ENCODE results near the gene ALPL. TPM values are rescaled to one million over a fixed set of nuclear protein-coding genes. Genes with fewer than 3 reads are reported as not detected.
"Not testable (repeated sequence)": the region's sequence is repeated elsewhere in the genome, so short reads cannot be mapped to it uniquely, and the experiment has no call there.

Gene ALPL
- 10 to 100 TPM; 16.2 to 50.3 TPM for total RNA-seq

DNA sequence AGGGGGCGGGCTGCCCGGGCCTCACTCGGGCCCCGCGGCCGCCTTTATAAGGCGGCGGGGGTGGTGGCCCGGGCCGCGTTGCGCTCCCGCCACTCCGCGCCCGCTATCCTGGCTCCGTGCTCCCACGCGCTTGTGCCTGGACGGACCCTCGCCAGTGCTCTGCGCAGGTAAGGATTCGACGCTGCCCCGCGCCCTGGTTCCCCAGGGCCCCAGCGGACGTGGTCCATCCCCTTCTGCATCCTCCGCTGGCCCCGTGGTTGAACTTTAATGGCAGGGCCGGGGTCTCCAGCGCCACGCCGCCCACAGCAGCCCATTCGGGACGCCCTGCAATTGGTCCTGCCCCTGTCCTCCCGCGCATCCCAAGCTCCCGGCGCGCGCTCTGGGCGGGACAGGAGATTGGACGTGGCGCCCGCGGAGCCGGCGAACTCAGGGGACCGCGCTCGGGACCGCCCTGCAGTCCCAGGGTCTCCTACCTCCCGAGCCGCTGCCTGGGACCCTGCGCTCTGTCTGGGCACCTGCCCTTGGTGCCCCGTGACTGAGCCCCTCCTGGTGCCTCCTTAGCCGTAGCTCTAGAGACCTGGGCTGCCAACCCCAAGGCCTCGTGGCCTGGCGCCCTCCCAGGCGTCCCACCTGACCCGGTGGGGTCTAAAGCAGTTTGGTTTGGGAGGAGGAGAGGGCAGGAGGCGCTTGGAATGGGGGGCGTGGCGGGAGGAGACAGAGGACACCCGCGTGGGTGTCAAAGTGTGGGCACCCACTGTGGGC lies at the start of gene ALPL:
Gene ALPL (plus strand): TSS at position 73 of the 762 bp plus-strand sequence. CDS start 44,659 bp downstream, outside the sequence.
- H3K9me3 ChIP-seq = no peaks in the 10 kb centered on the region
- H3K36me3 ChIP-seq = no peaks in the 10 kb centered on the region
- peak within 1 kb of the TSS; percentile 22 to 50 for H3K4me3 ChIP-seq
- H3K27ac ChIP-seq = peak within 1 kb of the TSS in 1 of 2 donors; percentile 35
- TF ChIP-seq, protein P1, sequence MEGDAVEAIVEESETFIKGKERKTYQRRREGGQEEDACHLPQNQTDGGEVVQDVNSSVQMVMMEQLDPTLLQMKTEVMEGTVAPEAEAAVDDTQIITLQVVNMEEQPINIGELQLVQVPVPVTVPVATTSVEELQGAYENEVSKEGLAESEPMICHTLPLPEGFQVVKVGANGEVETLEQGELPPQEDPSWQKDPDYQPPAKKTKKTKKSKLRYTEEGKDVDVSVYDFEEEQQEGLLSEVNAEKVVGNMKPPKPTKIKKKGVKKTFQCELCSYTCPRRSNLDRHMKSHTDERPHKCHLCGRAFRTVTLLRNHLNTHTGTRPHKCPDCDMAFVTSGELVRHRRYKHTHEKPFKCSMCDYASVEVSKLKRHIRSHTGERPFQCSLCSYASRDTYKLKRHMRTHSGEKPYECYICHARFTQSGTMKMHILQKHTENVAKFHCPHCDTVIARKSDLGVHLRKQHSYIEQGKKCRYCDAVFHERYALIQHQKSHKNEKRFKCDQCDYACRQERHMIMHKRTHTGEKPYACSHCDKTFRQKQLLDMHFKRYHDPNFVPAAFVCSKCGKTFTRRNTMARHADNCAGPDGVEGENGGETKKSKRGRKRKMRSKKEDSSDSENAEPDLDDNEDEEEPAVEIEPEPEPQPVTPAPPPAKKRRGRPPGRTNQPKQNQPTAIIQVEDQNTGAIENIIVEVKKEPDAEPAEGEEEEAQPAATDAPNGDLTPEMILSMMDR (IDR thresholded peaks at IDR 0.05) = peak in 1 of 2 donors; percentile 7
- no peak for DNase-seq (ENCODE audit: low spot score)
- H3K27me3 ChIP-seq = no peaks in the 10 kb centered on the region
- peaks cover 0 to 29% of the 10 kb centered on the region in 2 donors for H3K4me1 ChIP-seq

DNA sequence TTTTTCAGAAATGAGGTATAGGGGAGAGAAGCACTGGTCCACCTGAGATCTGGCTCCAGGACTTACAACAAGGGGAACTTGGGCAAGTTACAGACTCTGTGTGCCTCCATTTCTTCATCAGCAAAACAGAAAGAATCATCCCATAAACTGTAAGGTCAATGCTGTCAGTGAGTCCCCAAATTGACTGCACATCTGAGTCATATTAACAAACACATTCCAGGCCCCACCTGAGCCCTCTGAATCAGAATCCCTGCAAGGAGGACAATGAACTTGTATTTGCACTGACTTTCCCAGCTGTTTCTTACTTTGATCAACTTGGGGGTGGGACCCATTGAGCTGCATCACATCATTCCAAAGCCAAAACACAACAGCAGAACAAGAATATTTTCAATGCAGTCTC lies 44.1 kb upstream of the ALPL start:
- not testable (repeated sequence) for DNase-seq (ENCODE audit: low spot score); H3K27ac ChIP-seq; H3K9me3 ChIP-seq; H3K27me3 ChIP-seq; H3K4me3 ChIP-seq; H3K36me3 ChIP-seq; H3K4me1 ChIP-seq

DNA sequence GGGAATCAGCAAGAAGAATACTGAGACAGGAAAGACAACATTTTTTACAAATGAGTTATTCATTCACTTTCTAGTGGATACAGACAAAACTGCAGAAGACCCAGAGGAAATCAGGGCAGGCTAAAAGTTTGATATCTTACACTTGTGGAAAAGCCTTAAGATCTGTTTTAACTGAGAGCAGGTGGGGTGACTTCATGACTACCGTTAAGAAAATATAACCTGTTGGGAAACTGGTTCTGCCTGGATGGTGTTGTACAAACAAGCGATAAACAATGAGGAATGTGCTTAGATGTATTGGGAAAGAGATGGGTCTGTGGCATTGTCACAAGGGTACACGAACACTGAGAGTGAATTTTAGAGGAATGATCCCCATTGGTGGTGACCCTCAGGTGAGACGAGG lies 41.3 kb upstream of the ALPL start:
- not testable (repeated sequence) for H3K27ac ChIP-seq; H3K36me3 ChIP-seq; H3K4me1 ChIP-seq; DNase-seq (ENCODE audit: low spot score); H3K4me3 ChIP-seq; H3K9me3 ChIP-seq; H3K27me3 ChIP-seq

DNA sequence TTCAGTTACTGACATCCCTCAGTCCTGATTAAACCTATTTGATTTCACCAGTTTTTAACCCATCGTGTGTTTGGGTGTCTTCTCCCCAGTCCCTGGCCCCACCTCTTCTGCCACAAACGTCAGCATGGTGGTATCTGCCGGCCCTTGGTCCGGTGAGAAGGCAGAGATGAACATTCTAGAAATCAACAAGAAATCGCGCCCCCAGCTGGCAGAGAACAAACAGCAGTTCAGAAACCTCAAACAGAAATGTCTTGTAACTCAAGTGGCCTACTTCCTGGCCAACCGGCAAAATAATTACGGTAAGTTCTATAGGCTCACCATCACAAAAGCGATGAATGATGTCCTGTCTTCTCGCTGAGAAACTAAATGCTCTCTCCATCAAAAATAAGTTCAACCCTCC lies 40.6 kb upstream of the ALPL start:
- Histone ChIP-seq H3K27ac (no peak overlapping the region), H3K4me1 (no peaks in the 10 kb centered on the region), H3K36me3 (peaks cover 4% of the 10 kb centered on the region), H3K9me3 (no peaks in the 10 kb centered on the region), H3K27me3 (no peaks in the 10 kb centered on the region), H3K4me3 (no peak overlapping the region)
- TF ChIP-seq, protein P1 (IDR thresholded peaks at IDR 0.05) = peak in 1 of 2 donors; percentile 30
- no peak for DNase-seq (ENCODE audit: low spot score)

DNA sequence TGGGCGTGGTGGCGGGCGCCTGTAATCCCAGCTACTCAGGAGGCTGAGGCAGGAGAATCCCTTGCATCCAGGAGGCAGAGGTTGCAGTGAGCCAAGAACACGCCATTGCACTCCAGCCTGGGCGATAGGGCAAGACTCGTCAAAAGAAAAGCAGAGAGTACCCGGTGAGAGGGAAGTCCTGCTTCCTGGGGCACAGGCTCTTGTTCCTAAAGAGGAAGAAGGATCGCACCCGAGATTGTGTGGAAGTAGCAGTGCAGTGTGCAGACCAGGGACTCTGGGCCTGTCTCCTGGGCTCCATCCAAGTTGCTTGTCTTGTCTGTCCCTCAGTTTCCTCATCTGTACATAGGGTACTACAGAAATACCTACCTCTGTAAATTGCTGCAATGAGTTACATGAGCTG lies 39.6 kb upstream of the ALPL start:
- H3K4me3 ChIP-seq = no peak overlapping the region
- H3K4me1 ChIP-seq = no peaks in the 10 kb centered on the region
- no peak for DNase-seq (ENCODE audit: low spot score)
- H3K36me3 ChIP-seq = peaks cover 6% of the 10 kb centered on the region
- H3K9me3 ChIP-seq = no peaks in the 10 kb centered on the region
- no peak overlapping the region for H3K27ac ChIP-seq
- H3K27me3 ChIP-seq = no peaks in the 10 kb centered on the region
- TF ChIP-seq, protein P1 (IDR thresholded peaks at IDR 0.05) = no peak

DNA sequence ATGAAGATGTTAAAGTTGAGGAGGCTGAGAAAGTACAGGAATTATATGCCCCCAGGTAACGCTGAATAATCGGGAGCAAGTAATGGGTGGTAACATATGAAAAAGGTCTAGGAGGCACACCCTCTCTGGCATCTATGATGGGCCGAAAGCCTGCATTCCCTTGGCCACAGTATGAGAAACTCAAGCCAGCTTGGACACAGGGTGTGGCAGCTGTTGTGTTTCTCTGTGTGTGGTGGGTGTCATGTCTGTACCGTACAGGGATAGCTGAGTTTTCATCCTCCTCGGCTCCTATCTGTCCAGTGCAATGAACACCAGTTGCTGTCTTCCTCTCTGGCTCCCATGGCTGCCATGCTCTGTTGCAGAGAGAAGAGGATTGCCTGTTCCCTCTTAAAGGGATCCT lies 36.4 kb upstream of the ALPL start:
- H3K36me3 ChIP-seq = peaks cover 8% of the 10 kb centered on the region
- H3K27ac ChIP-seq = no peak overlapping the region
- DNase-seq (ENCODE audit: low spot score) = no peak
- H3K27me3 ChIP-seq = no peaks in the 10 kb centered on the region
- TF ChIP-seq, protein P1 (IDR thresholded peaks at IDR 0.05) = no peak
- H3K4me3 ChIP-seq = no peak overlapping the region
- H3K4me1 ChIP-seq = no peaks in the 10 kb centered on the region
- no peaks in the 10 kb centered on the region for H3K9me3 ChIP-seq

DNA sequence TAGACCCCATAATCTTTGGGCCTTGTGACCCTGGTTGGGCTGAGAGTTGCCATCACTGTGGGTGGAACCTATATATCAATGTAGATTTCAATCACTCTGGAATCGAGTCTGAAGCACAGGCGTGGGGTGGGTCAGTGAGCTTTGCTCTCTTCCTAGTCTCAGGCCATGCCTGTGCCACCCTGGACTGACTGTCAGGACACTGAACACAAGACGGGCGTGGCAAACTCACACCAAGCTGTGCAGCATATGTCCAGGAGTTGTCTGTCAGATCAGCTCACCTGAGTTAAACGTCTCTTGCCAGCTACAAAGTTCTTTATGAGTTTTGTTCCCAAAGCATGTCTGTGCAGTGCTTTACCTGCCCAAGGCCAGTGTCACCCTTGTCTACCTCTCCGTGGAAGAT lies 30.9 kb upstream of the ALPL start:
- DNase-seq (ENCODE audit: low spot score) = no peak
- H3K36me3 ChIP-seq = peaks cover 16% of the 10 kb centered on the region
- no peak overlapping the region for H3K27ac ChIP-seq

DNA sequence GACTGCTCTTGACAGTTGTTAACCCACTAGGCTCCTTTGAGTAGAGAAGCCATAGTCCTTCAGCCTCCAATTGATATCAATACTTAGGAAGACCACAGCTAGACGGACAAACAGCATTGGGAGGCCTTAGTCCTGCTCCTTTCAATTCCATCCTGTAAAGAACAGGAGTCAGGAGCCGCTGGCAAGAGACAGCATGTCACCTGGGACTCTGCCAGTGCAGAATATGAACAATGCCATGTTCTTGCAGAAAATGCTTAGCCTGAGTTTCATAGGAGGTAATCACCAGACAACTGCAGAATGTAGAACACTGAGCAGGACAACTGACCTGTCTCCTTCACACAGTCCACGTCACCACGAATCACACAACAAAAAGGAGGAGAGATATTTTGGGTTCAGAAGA lies 25.3 kb upstream of the ALPL start:
- H3K4me1 ChIP-seq; DNase-seq (ENCODE audit: low spot score); H3K9me3 ChIP-seq; H3K36me3 ChIP-seq; H3K4me3 ChIP-seq; H3K27me3 ChIP-seq; H3K27ac ChIP-seq: not testable (repeated sequence)

More for the DNA sequence above, 30.9 kb upstream of the ALPL start:
- TF ChIP-seq, protein P1 (IDR thresholded peaks at IDR 0.05) = no peak
- Histone ChIP-seq H3K4me1 (no peaks in the 10 kb centered on the region), H3K27me3 (no peaks in the 10 kb centered on the region), H3K4me3 (no peak overlapping the region), H3K9me3 (no peaks in the 10 kb centered on the region)
